ENCODE data around the gene GRHL1.
"Not testable (repeated sequence)": the region's sequence is repeated elsewhere in the genome, so short reads cannot be mapped to it uniquely, and the experiment has no call there.

Gene GRHL1

DNA sequence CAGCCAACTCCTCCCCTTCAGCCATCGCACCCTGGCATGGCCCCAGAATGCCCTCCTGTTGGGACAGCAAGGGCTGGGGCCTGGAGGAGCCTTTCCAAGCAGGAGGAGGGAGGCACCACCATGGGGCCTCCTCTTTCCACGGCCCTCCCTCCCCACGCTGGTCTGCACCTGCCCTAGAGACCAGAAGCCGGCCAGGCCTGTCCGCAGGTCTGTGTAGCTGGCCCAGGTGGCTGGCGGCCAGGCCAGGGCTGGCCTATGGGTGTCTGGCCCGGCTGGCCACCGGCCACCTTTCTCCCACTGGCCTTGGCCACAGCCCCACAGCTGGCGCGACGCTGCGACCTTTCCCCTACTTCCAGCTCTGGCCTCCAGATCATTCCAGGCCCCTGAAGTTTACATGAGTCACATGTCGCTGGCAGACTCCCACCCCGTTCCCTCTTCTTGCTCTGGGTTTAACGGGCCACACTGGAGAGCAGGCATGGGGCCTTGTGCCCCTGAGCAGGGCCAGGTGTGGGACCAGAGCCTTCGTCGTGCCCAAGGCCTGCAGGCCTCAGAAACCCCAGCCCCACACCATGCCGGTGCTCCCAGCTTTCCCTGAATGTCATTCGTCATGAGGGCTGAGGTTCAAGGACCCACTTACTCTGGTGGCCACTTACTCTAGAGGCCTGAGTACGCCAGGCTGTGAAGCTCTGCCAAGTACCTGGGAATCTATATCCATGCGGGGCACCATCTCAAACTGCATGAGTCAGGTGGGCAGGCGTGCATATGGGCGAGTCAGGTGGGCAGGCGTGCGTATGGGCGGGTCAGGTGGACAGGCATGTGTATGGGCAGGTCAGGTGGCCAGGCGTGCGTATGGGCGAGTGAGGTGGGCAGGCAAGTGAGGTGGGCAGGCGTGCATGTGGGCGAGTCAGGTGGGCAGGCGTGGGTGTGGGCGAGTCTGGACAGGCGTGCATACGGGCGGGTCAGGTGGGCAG is 58.6 kb downstream of the GRHL1 start:
- DNase-seq (ENCODE audit: low spot score) = no peak

DNA sequence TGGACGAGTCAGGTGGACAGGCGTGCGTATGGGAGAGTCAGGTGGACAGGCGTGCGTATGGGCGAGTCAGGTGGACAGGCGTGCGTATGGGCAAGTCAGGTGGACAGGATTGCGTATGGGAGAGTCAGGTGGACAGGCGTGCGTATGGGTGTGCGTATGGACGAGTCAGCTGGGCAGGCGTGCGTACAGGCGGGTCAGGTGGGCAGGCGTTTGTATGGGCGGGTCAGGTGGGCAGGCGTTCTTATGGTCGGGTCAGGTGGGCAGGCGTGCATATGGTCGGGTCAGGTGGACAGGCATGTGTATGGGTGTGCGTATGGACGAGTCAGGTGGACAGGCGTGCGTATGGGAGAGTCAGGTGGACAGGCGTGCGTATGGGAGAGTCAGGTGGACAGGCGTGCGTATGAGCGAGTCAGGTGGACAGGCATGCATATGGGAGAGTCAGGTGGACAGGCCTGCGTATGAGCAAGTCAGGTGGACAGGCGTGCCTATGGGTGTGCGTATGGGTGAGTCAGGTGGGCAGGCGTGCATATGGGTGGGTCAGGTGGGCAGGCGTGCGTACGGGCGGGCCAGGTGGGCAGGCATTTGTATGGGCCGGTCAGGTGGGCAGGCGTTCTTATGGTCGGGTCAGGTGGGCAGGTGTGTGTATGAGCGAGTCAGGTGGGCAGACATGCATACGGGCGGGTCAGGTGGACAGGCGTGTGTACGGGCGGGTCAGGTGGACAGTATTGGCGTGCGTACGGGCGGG is 59.5 kb downstream of the GRHL1 start:
- not testable (repeated sequence) for DNase-seq (ENCODE audit: low spot score)

DNA sequence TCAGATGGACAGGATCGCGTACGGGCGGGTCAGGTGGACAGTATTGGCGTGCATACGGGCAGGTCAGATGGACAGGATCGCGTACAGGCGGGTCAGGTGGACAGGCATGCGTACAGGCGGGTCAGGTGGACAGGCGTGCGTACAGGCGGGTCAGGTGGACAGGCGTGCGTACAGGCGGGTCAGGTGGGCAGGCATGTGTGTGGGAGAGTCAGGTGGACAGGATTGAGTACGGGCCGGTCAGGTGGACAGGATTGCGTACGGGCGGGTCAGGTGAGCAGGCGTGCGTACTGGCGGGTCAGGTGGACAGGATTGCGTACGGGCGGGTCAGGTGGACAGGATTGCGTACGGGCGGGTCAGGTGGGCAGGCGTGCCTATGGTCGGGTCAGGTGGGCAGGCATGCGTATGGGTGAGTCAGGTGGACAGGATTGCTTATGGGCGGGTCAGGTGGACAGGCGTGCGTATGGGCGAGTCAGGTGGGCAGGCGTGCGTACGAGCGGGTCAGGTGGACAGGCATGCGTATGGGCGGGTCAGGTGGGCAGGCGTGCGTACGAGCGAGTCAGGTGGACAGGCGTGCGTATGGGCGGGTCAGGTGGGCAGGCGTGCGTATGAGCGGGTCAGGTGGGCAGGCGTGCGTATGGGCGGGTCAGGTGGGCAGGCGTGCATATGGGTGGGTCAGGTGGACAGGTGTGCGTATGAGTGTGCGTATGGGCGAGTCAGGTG is 60.3 kb downstream of the GRHL1 start:
- DNase-seq (ENCODE audit: low spot score) = not testable (repeated sequence)

DNA sequence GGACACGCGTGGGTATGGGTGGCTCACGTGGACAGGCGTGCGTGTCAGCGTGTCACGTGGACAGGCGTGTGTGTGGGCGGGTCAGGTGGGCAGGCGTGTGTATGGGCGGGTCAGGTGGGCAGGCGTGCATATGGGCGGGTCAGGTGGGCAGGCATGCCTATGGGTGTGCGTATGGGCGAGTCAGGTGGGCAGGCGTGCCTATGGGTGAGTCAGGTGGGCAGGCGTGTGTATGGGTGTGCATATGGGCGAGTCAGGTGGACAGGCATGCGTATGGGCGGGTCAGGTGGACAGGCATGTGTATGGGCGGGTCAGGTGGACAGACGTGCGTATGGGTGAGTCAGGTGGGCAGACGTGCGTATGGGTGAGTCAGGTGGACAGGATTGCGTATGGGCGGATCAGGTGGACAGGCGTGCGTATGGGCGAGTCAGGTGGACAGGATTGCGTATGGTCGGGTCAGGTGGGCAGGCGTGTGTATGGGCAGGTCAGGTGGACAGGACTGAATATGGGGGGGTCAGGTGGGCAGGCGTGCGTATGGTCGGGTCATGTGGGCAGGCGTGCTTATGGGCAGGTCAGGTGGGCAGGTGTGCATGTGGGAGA is 61.0 kb downstream of the GRHL1 start:
- not testable (repeated sequence) for DNase-seq (ENCODE audit: low spot score)

DNA sequence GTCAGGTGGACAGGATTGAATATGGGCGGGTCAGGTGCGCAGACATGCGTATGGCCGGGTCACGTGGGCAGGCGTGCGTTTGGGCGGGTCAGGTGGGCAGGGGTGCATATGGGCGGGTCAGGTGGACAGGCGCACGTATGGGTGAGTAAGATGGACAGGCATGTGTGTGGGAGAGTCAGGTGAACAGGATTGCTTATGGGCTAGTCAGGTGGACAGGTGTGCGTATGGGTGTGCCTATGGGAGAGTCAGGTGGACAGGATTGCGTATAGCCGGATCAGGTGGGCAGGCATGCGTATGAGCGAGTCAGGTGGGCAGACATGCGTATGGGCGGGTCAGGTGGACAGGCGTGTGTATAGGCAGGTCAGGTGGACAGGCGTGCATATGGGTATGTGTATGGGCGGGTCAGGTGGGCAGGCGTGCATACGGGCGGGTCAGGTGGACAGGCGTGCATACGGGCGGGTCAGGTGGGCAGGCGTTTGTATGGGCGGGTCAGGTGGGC is 61.5 kb downstream of the GRHL1 start:
- no peak for DNase-seq (ENCODE audit: low spot score)

DNA sequence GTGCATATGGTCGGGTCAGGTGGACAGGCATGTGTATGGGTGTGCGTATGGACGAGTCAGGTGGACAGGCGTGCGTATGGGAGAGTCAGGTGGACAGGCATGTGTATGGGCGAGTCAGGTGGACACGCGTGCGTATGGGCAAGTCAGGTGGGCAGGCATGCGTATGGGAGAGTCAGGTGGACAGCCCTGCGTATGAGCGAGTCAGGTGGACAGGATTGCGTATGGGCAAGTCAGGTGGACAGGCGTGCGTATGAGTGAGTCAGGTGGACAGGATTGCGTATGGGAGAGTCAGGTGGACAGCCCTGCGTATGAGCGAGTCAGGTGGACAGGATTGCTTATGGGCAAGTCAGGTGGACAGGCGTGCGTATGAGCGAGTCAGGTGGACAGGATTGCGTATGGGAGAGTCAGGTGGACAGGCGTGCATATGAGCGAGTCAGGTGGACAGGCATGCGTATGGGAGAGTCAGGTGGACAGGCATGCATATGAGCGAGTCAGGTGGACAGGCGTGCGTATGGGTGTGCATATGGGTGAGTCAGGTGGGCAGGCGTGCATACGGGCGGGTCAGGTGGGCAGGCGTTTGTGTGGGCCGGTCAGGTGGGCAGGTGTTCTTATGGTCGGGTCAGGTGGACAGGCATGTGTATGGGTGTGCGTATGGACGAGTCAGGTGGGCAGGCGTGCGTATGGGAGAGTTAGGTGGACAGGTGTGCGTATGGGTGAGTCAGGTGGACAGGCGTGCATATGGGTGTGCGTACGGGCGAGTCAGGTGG is 62.3 kb downstream of the GRHL1 start:
- not testable (repeated sequence) for DNase-seq (ENCODE audit: low spot score)

DNA sequence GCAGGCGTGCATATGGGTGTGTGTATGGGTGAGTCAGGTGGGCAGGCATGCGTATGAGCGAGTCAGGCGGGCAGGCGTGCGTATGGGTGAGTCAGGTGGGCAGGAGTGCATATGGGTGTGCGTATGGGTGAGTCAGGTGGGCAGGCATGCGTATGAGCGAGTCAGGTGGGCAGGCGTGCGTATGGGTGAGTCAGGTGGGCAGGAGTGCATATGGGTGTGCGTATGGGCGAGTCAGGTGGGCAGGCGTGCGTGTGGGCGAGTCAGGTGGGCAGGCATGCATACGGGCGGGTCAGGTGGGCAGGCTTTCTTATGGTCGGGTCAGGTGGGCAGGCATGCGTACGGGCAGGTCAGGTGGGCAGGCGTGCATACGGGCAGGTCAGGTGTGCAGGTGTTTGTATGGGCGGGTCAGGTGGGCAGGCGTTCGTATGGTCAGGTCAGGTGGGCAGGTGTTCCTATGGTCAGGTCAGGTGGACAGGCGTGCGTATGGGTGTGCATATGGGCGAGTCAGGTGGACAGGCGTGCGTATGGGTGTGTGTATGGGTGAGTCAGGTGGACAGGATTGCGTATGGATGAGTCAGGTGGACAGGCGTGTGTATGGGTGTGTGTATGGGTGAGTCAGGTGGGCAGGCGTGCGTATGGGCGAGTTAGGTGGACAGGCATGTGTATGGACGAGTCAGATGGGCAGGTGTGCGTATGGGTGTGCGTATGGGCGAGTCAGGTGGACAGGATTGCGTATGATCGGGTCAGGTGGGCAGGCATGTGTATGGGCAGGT is 63.1 kb downstream of the GRHL1 start:
- DNase-seq (ENCODE audit: low spot score) = no peak

DNA sequence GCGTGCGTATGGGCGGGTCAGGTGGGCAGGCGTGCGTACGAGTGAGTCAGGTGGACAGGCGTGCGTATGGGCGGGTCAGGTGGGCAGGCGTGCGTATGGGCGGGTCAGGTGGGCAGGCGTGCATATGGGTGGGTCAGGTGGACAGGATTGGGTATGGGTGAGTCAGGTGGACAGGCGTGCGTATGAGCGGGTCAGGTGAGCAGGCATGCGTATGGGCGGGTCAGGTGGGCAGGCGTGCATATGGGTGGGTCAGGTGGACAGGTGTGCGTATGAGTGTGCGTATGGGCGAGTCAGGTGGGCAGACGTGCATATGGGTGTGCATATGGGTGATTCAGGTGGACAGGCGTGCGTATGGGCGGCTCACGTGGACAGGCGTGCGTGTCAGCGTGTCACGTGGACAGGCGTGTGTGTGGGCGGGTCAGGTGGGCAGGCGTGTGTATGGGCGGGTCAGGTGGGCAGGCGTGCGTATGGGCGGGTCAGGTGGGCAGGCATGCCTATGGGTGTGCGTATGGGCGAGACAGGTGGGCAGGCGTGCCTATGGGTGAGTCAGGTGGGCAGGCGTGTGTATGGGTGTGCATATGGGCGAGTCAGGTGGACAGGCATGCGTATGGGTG is 64.0 kb downstream of the GRHL1 start:
- DNase-seq (ENCODE audit: low spot score) = not testable (repeated sequence)

DNA sequence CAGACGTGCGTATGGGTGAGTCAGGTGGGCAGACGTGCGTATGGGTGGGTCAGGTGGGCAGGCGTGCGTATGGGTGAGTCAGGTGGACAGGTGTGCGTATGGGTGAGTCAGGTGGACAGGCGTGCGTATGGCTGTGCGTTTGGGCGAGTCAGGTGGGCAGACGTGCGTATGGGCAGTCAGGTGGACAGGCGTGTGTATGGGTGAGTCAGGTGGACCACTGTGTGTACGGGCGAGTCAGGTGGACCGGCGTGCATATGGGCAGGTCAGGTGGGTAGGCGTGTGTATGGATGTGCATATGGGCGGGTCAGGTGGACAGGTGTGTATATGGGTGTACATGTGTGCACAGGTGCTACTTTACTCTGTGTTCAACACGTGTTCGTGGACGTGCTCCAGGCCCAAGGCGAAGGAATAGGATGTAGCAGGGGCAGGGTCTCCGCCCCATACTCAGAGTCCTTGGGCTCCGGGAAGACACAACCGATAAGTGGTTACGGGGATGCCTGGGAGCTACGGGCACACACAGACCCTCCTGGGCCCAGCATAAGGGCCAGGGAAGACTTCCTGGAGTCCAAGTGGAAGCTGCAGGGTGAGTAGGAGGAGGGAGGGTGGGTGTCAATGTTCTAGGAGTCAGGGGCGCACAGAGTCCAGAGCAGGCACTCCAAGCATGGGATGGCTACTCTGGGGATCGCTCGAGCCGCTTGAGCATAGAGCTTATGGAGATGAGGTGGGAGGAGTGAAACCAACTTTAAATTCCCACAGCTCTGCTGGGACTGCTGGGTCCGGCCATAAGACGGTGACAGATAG is 64.7 kb downstream of the GRHL1 start:
- DNase-seq (ENCODE audit: low spot score) = no peak

DNA sequence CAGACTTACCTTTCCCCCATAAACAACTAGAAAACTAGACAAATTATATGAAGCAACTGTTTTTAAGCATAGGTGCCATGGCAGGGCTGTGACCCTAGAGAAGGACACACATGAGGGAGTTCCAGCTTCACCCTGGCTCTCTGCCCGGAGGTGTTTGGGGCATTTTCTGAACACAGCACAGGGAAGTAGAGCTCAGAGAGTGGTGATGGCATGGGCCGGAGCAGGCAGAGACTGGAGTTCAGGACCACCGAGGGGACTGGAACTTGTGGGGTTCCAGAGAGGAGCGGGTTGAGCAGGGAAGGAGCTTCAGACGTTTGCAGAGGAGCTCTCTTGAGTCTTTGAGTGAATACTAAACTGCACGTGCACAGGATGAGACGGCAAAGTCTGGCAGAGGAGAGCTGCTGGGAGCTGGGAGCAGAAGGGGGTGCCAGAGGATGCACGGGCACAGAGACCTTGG is 65.3 kb downstream of the GRHL1 start:
- DNase-seq (ENCODE audit: low spot score) = no peak

DNA sequence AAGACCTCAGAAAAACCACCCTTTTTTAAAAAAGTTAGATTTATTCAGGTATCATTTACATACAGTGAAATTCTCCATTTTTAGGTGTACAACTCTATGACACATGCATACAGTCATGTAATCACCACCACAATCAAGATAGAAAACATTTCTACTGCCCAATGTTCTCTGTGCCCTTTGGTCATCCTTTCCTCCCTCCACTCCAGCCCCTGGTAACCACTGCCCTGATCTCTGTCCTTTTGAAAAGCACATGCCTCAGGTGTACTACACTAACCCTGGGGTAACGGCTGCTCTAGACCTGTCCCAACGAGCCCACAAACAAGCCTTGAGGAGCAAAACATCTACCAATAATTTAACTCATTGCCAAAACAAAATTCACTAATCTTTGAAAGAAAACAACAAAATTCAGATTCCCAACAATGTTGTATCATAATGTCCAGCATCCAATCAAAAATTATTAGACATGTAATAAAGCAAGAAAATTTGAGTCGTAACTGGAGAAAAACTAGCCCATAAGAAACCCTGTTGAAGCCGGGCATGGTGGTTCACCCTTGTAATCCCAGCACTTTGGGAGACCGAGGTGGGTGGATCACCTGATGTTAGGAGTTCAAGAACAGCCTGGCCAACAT is 65.9 kb downstream of the GRHL1 start:
- no peak for DNase-seq (ENCODE audit: low spot score)

DNA sequence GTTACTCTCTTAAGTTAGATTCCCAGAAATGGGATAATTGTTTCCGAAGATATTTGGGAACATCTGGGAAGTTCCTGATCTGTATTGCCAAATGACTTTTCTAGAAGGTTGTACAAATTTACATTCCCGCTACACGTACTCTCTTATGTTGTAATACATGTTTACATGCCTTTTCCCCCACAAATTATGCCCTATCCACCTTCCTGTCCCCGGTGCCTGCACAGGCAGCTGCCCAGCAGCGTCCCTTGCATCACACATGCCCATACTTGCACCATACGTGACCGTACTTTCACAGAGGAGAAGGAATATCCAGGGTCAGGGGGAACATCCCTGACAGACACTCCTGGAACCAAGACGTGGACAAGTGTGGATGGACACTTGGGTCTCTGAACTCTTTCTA is 67.7 kb downstream of the GRHL1 start:
- no peak for DNase-seq (ENCODE audit: low spot score)

DNA sequence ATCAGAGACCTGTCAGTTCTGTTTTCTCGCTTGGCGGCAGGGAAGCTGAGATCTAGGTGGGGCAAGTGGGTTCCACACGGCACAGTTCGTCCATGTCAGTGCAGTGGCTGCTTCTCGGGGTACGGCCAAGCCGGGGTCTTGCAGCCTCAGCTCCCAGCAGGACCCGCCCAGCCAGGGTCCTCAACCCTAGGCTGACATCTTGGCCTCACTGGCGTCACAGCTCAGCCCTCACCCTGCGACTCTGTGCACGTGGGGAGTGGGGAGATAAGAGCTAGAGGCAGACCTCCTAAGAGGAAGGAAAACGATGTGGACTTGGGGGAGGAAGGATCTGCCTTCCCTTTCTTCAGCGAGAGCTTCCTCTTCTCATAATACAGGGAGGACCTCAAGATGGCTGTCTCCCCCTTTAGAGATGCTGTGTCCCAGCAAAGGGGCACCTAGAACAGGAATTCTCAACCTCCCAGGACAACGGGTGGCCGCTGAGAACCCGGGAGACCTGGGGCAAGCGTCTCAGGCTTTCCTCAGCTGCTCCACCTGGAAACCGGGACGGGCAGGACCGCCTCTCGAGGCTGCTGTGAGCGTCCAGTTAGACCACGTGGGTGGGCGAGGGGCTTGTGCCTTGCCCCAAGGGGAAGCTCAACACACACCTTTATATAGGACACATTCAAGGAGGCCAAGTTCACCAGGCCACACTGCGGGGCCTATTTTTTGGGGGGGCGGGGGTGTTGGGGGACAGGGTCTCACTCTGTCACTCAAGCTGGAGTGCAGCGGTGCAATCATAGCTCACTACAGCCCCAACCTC is 68.3 kb downstream of the GRHL1 start:
- DNase-seq (ENCODE audit: low spot score) = peak; percentile 68

DNA sequence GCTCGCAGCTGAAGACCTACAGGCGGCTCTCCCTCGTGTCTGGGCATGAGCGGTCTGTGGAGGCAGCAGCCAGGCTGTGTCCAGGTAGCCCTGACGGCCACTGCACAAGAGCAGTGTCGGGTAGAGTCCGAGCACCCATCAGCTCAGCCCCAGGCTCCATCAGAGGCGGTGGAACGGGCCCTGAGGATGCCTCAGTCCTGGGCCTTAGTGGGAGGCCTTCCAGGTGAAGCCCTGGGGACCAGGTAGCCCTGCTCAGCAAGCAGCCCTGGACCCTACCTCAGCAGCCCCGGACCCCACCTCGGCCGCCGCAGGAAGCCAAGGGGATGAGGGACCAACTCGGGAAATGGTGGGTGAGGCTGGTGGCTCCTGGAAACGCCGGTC is 70.5 kb downstream of the GRHL1 start:
- no peak for DNase-seq (ENCODE audit: low spot score)

DNA sequence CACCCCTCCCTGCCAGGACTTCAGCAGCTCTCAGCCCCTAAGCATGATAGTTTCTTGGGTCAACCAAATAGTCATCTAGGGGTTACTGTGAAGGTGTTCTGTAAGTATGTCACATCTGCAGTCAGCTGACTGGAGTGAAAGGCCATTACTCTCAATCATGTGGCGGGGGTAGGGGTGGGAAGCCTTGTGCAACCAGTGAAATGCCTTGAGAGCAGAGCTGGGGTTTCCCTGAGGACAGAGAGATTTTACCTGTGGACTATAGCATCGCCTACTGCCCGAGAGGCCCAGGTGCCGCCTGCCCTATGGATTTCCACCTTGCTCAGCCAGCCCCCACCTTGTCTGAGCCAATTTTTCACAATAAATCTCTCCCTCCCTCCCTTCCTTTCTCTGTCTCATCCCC is 71.0 kb downstream of the GRHL1 start:
- DNase-seq (ENCODE audit: low spot score) = no peak

DNA sequence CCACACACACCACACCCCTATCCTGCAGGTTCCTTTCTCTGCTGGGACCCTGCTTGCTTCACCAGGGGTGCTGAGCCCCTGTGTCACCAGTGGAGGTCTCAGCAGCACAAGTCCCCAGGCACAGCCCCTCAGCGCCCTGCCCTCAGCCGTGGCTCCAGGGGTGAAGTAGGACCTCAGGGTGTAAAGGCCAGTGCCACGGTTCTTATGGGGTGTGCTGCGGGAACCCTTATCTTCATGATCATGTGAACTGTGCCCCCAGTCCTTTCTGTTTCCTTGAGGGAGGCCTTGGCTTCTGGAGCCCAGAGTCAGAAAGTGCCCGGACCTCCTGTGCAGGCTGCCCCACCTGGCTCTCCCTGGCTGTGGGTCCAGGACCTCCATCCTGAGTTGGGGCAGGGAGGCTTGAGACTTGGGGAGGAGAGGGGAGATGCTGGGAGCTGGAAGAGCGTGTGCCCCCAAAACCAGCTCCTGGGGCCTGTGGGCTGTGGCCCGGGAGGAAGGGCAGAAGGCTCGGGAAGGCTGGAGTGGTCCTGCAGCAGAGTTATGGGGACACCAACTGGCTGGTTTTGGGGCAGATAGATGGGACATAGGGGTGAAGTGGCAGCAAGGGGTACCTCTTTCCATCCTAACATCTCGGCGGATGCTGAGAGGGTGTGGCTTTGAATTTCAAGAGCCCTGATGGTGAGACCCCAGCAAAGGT is 71.6 kb downstream of the GRHL1 start:
- no peak for DNase-seq (ENCODE audit: low spot score)

All from iPS-NIHi11 (cell line).